ENCODE measurements around the gene CAV3.

Gene CAV3

DNA sequence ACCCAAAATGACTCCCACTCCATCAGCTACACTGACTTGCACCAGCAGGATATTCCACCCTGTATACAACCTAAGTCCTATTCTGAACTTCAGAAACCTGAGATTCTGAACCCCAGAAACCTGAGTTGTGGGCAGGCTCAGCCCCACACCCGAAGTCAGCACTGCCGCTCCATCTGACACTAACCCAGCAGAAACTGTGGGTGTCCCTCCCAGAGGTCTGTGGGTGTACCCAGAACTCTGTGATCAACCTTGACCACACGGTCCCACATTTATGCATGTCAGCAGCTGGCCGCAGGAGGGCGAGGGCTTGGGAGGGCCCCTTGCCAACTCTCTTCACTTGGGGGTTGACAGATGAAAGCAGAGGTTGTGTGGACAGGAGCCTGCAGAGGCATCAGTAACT, 26.5 kb downstream of the CAV3 start:
- ChIA-PET CTCF (interaction anchor here (1.6 to 3.9 kb wide), 2 partner anchors 8 to 10 kb away, joined by 5 to 33 read pairs; partner anchors contain the start of gene OXTR), POLR2A (no interaction called here)
- TF ChIP-seq, protein P1, sequence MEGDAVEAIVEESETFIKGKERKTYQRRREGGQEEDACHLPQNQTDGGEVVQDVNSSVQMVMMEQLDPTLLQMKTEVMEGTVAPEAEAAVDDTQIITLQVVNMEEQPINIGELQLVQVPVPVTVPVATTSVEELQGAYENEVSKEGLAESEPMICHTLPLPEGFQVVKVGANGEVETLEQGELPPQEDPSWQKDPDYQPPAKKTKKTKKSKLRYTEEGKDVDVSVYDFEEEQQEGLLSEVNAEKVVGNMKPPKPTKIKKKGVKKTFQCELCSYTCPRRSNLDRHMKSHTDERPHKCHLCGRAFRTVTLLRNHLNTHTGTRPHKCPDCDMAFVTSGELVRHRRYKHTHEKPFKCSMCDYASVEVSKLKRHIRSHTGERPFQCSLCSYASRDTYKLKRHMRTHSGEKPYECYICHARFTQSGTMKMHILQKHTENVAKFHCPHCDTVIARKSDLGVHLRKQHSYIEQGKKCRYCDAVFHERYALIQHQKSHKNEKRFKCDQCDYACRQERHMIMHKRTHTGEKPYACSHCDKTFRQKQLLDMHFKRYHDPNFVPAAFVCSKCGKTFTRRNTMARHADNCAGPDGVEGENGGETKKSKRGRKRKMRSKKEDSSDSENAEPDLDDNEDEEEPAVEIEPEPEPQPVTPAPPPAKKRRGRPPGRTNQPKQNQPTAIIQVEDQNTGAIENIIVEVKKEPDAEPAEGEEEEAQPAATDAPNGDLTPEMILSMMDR (IDR thresholded peaks at IDR 0.05; ENCODE audit: control extremely low read depth, extremely low read depth, low read depth, missing control alignments), result no peak
- DNase-seq (ENCODE audit: extremely low spot score), result no peak

DNA sequence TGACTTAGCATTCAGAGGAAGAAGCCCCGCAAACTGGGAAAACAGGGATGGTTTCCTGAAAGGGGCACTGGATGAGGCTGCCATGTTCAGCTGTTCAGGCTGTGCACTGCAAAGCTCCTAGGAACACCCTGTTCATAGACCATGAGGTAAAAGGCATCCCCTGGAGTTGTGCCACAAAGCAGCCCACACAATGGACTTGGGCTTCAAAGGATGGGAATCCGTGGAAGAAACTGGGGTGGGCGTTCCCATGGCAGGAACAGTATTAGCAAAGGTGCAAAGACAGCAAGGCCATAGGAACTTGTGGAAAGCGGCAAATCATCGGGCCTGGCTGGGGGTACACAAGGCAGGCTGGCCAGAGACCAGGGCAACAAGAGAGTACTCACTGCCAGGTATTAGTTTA, 26.9 kb downstream of the CAV3 start:
- POLR2A ChIA-PET, result no interaction called here
- TF ChIP-seq, protein P1 (IDR thresholded peaks at IDR 0.05; ENCODE audit: control extremely low read depth, extremely low read depth, low read depth, missing control alignments), result no peak
- CTCF ChIA-PET, result interaction anchor here (1.6 to 3.9 kb wide), 2 partner anchors 9 kb away, joined by 5 to 33 read pairs; partner anchors contain the start of gene OXTR
- DNase-seq (ENCODE audit: extremely low spot score), result no peak

DNA sequence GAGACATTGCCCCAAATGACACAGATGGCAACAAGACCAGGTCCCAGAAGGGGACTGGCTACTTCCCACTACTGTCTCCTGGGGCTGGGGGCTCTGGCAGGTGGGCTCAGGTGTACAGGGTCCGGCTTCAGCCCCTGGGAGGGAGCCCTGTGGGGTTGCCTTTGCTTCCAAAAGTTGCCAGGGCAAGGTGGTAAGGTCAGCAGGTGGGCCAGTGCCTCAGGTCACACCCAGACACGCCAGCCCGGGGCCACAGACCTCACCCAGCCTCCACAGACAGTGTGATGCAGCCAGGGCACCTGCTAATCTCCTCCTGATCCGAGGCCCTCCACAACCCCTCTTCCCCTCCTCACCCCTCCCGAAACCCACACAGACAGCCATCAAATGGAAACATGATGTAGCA, 28.3 kb downstream of the CAV3 start:
- no peak for DNase-seq (ENCODE audit: extremely low spot score)
- ChIA-PET CTCF (interaction anchor here (1.0 to 2.2 kb wide), 3 partner anchors 8 to 48 kb away, joined by 3 to 5 read pairs (median 3); no protein-coding TSS in a partner anchor), POLR2A (no interaction called here)
- TF ChIP-seq, protein P1 (IDR thresholded peaks at IDR 0.05; ENCODE audit: control extremely low read depth, extremely low read depth, low read depth, missing control alignments), result no peak

DNA sequence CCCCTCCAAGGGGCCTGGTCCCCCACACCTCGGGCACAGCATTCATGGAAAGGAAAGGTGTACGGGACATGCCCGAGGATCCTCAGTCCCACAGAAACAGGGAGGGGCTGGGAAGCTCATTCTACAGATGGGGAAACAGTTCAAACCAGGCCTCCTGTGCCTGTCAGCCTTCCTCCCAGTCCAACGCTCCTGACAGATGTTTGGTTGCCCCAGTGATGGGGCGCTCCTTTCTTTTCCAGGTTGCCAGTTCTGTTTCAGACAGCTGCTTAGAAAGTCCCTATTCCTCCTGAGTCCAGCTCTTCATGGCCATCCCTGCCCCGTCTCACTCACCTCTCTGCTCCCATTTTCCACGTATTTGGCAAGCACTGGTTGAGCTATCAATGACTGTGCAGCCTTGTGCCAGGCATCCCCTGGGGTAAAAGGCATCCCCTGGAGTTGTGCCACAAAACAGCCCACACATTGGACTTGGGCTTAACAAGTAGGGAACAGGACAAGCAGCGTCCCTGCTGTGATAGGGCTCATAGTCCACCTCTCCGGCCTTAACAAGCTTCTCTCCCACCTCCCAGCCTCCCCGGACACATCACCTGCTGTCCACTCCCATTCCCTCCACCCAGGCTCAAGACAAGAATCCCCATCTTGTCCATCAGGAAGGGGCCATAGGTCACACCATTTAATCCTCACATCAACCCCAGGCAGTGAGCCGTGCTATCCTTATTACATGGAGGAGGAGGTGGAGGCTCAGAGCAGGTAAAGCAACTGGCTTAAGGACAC, 29.2 kb downstream of the CAV3 start:
- ChIA-PET CTCF (interaction anchor here (1.0 to 2.2 kb wide), 3 partner anchors 9 to 49 kb away, joined by 3 to 5 read pairs (median 3); no protein-coding TSS in a partner anchor), POLR2A (no interaction called here)
- TF ChIP-seq, protein P1 (IDR thresholded peaks at IDR 0.05; ENCODE audit: control extremely low read depth, extremely low read depth, low read depth, missing control alignments), result no peak
- no peak for DNase-seq (ENCODE audit: extremely low spot score)

DNA sequence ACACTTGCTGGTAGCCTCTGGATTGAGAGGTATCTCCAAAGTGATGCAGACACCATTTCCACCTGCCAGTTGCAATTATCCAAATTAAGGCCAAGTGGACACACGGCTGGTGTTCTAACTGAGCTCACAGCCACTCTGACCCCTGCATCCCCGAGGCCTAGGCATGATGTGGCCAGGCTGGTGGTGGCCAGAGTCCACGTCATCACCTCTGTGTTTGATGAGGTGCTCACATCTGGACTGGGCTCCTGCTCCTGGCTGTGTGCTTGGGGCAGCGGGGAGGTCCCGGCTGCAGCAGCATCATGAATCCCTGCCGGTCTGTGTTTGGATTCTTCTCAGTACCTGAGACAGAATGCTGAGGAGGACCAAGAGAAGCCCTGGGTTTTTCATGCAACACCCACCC, 30.9 kb downstream of the CAV3 start:
- CTCF ChIA-PET, result interaction anchor here (1.4 kb wide), 1 partner anchor 9 kb away, joined by 4 read pairs; no protein-coding TSS in a partner anchor
- TF ChIP-seq, protein P1 (IDR thresholded peaks at IDR 0.05; ENCODE audit: control extremely low read depth, extremely low read depth, low read depth, missing control alignments), result no peak
- no peak for DNase-seq (ENCODE audit: extremely low spot score)
- POLR2A ChIA-PET, result no interaction called here

DNA sequence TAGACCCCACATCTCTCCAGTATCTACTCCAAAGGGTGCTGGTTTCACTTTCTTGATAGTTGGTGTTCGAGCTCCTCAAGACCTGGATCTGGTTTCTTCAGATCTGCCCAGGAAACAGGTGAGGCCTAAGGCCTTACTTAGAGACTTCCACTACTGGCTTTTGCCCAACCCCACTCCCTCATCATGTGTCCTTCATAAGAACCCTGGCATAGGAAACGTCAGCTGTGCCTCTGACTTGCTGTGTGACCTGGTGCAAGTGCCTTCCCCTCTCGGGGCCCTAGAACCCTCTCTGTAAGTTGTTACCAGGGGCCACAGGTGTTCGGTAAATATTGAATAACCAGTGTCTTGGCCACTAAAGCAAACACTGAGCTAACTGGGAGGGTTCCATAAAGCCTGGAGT, 31.9 kb downstream of the CAV3 start:
- DNase-seq (ENCODE audit: extremely low spot score), result no peak
- TF ChIP-seq, protein P1 (IDR thresholded peaks at IDR 0.05; ENCODE audit: control extremely low read depth, extremely low read depth, low read depth, missing control alignments), result no peak
- CTCF ChIA-PET, result interaction anchor here (1.0 to 2.4 kb wide), 5 partner anchors 11 to 222 kb away, joined by 3 to 9 read pairs (median 4); no protein-coding TSS in a partner anchor
- POLR2A ChIA-PET, result no interaction called here
